ENCODE measurements around the gene IGSF8.

DNA sequence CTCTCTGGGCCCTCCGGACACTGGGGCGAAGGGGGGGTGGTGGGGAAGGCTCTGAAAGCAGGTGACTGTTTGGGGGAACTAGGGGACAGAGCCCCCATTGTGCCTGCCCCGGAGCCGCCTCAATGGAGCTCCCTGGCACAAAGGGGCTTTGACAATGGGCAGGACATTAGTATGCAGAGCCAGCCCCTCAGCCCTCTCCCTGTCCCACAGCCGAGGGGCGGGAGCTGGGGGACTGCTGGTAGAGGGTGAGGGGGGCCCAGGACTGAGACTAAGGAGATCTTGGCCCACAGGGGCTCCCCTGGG, 36.2 kb downstream of the IGSF8 start:
- TF ChIP-seq, protein P1, sequence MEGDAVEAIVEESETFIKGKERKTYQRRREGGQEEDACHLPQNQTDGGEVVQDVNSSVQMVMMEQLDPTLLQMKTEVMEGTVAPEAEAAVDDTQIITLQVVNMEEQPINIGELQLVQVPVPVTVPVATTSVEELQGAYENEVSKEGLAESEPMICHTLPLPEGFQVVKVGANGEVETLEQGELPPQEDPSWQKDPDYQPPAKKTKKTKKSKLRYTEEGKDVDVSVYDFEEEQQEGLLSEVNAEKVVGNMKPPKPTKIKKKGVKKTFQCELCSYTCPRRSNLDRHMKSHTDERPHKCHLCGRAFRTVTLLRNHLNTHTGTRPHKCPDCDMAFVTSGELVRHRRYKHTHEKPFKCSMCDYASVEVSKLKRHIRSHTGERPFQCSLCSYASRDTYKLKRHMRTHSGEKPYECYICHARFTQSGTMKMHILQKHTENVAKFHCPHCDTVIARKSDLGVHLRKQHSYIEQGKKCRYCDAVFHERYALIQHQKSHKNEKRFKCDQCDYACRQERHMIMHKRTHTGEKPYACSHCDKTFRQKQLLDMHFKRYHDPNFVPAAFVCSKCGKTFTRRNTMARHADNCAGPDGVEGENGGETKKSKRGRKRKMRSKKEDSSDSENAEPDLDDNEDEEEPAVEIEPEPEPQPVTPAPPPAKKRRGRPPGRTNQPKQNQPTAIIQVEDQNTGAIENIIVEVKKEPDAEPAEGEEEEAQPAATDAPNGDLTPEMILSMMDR (conservative IDR thresholded peaks at IDR 0.05; ENCODE audit: low read depth, low read length), result no peak
- TF ChIP-seq EZH2 (IDR thresholded peaks at IDR 0.05; ENCODE audit: borderline replicate concordance, low read depth, low read length, poor library complexity, severe bottlenecking), result no peak

Data from A673 (cell line).